ENCODE measurements around the gene RIC8B.

The RIC8B gene

DNA sequence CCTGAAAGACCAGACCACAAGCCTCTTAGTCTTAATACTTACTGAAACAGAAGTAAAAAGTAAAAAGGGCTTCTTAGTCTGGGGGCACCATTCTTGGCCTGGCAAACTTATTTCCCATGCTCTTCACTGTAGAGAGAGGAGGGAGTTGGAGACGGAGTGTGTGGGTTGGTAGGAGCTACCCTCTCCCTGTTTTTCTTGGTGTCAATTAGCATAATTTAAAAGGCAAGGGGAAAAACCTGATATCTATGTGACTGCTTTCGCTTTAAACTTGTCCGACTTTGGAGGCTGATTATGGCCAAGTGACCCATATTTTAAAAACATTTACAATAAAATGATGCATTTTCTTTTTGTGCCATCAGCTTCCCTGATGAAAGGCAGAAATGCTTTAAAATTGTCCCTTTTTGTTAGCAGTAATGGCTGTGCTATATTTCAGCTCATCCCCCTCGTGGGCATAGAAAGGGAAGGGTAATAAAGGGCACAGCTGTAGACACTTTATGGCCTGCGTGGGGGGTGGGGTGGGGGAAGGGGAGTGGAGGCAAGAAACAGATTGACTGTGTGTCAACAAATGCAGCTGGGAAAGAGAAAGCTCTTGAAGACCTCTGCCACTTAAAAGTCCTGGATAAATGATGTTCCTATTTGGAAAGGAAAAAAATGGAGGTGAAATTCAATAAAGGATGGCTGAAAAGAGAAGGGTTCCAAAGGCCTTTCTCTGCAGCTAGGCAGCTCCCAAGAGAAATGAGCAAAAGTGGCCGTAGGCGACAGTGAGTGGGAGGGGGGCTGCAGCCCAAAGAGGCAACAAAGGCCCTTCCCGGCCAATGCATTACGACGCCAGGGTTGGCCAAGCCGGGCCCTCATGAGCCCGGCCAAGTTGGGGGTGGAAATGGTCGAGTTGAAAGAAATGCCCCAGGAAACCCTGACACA is 123.8 kb downstream of the RIC8B start:
- H3K9me2 ChIP-seq (replicated peaks; ENCODE audit: low read depth, low read length) = no peaks in the 10 kb centered on the region
- no peak overlapping the region for H3K4me3 ChIP-seq (ENCODE audit: low read length, poor library complexity, severe bottlenecking)
- H3K9me3 ChIP-seq (ENCODE audit: insufficient read depth, low read depth, low read length) = no peaks in the 10 kb centered on the region
- H3K9ac ChIP-seq (ENCODE audit: low read depth, low read length, poor library complexity, severe bottlenecking) = peak overlapping the region; percentile 27
- no peaks in the 10 kb centered on the region for H3F3A ChIP-seq (ENCODE audit: low read depth)
- H4K20me1 ChIP-seq (ENCODE audit: insufficient read depth, low read length, poor library complexity, severe bottlenecking) = no peaks in the 10 kb centered on the region
- no peaks in the 10 kb centered on the region for H3K4me1 ChIP-seq (ENCODE audit: insufficient read depth, low read length, poor library complexity, severe bottlenecking)
- H3K4me2 ChIP-seq (ENCODE audit: low read depth, low read length, poor library complexity, severe bottlenecking) = peak overlapping the region; percentile 48
- TF ChIP-seq, protein P1, sequence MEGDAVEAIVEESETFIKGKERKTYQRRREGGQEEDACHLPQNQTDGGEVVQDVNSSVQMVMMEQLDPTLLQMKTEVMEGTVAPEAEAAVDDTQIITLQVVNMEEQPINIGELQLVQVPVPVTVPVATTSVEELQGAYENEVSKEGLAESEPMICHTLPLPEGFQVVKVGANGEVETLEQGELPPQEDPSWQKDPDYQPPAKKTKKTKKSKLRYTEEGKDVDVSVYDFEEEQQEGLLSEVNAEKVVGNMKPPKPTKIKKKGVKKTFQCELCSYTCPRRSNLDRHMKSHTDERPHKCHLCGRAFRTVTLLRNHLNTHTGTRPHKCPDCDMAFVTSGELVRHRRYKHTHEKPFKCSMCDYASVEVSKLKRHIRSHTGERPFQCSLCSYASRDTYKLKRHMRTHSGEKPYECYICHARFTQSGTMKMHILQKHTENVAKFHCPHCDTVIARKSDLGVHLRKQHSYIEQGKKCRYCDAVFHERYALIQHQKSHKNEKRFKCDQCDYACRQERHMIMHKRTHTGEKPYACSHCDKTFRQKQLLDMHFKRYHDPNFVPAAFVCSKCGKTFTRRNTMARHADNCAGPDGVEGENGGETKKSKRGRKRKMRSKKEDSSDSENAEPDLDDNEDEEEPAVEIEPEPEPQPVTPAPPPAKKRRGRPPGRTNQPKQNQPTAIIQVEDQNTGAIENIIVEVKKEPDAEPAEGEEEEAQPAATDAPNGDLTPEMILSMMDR (conservative IDR thresholded peaks at IDR 0.05; ENCODE audit: low read length) = no peak
- TF ChIP-seq EZH2phosphoT487 (IDR thresholded peaks at IDR 0.05; ENCODE audit: borderline replicate concordance) = no peak
- H2AFZ ChIP-seq (ENCODE audit: low read length) = no peak overlapping the region; the same call in 1 of the 2 replicates
- H3K36me3 ChIP-seq (ENCODE audit: insufficient read depth, low read length) = no peaks in the 10 kb centered on the region
- peaks cover 30% of the 10 kb centered on the region for H3K27me3 ChIP-seq (ENCODE audit: insufficient read depth, low read length, poor library complexity, severe bottlenecking)
- H3K79me2 ChIP-seq (ENCODE audit: insufficient read depth, low read length) = no peaks in the 10 kb centered on the region

DNA sequence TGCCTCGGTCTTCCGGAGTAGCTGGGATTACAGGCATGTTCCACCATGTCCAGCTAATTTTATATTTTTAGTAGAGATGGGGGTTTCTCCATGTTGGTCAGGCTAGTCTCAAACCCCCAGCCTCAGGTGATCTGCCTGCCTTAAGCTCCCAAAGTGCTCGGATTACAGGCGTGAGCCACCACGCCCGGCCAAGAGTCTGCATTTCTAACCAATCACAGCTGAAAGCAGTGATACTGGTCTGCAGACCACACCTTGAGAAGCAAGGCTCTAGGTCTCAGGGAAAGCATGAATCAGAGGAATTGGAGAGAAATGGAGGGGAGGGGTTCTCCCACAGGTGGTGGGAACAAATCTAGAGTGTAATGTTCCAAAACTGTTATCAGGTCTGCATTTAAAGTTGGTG is 126.1 kb downstream of the RIC8B start:
- no peaks in the 10 kb centered on the region for H3F3A ChIP-seq (ENCODE audit: low read depth)
- H2AFZ ChIP-seq (ENCODE audit: low read length) = no peak overlapping the region
- no peaks in the 10 kb centered on the region for H3K79me2 ChIP-seq (ENCODE audit: insufficient read depth, low read length)
- peaks cover 35% of the 10 kb centered on the region for H3K27me3 ChIP-seq (ENCODE audit: insufficient read depth, low read length, poor library complexity, severe bottlenecking)
- TF ChIP-seq EZH2phosphoT487 (IDR thresholded peaks at IDR 0.05; ENCODE audit: borderline replicate concordance) = no peak
- TF ChIP-seq, protein P1 (conservative IDR thresholded peaks at IDR 0.05; ENCODE audit: low read length) = no peak
- no peaks in the 10 kb centered on the region for H4K20me1 ChIP-seq (ENCODE audit: insufficient read depth, low read length, poor library complexity, severe bottlenecking)
- H3K9me3 ChIP-seq (ENCODE audit: insufficient read depth, low read depth, low read length) = no peaks in the 10 kb centered on the region
- no peaks in the 10 kb centered on the region for H3K4me1 ChIP-seq (ENCODE audit: insufficient read depth, low read length, poor library complexity, severe bottlenecking)
- no peak overlapping the region for H3K4me3 ChIP-seq (ENCODE audit: low read length, poor library complexity, severe bottlenecking)
- no peak overlapping the region for H3K4me2 ChIP-seq (ENCODE audit: low read depth, low read length, poor library complexity, severe bottlenecking)
- no peaks in the 10 kb centered on the region for H3K9me2 ChIP-seq (replicated peaks; ENCODE audit: low read depth, low read length)
- no peaks in the 10 kb centered on the region for H3K36me3 ChIP-seq (ENCODE audit: insufficient read depth, low read length)
- H3K9ac ChIP-seq (ENCODE audit: low read depth, low read length, poor library complexity, severe bottlenecking) = no peak overlapping the region

DNA sequence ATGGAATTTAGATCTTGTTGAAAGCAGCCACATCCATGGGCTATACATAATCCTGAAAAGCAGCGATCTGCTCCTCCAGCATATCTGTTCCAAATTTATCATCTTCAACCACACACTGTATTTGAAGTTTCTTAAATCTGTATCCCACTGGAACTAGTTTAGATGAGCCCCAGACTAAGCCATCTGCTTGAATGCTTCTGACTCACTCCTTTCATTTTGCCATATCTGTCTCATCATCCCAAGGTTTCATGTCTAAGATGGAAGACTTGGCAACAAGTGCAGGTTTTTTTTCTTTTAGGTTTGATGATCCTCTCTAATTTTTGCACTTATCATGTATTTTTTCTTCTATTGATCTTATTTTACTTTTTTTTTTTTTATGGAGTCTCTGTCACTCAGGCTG is 126.8 kb downstream of the RIC8B start:
- Histone ChIP-seq H2AFZ (ENCODE audit: low read length) (no peak overlapping the region), H3K27me3 (ENCODE audit: insufficient read depth, low read length, poor library complexity, severe bottlenecking) (peaks cover 42% of the 10 kb centered on the region), H3K79me2 (ENCODE audit: insufficient read depth, low read length) (no peaks in the 10 kb centered on the region), H4K20me1 (ENCODE audit: insufficient read depth, low read length, poor library complexity, severe bottlenecking) (no peaks in the 10 kb centered on the region), H3F3A (ENCODE audit: low read depth) (no peaks in the 10 kb centered on the region), H3K9me3 (ENCODE audit: insufficient read depth, low read depth, low read length) (no peaks in the 10 kb centered on the region), H3K4me3 (ENCODE audit: low read length, poor library complexity, severe bottlenecking) (no peak overlapping the region), H3K9ac (ENCODE audit: low read depth, low read length, poor library complexity, severe bottlenecking) (no peak overlapping the region), H3K4me2 (ENCODE audit: low read depth, low read length, poor library complexity, severe bottlenecking) (no peak overlapping the region), H3K36me3 (ENCODE audit: insufficient read depth, low read length) (no peaks in the 10 kb centered on the region), H3K4me1 (ENCODE audit: insufficient read depth, low read length, poor library complexity, severe bottlenecking) (no peaks in the 10 kb centered on the region), H3K9me2 (replicated peaks; ENCODE audit: low read depth, low read length) (no peaks in the 10 kb centered on the region)
- TF ChIP-seq, protein P1 (conservative IDR thresholded peaks at IDR 0.05; ENCODE audit: low read length) = no peak
- no peak for TF ChIP-seq EZH2phosphoT487 (IDR thresholded peaks at IDR 0.05; ENCODE audit: borderline replicate concordance)
